CD14-positive monocyte (primary cell): Measurements from ENCODE around the gene FCRL1. TPM values are rescaled to one million over a fixed set of nuclear protein-coding genes. Genes with fewer than 3 reads are reported as not detected.
A peak's percentile ranks its signal among the peaks of the same experiment; 100 is the strongest.

Experiments used
- DNase-seq, 3 donors: peaks; one replicate each; pipeline ENCODE4 v3.0.0-alpha.2; 2011 to 2022
- H2AFZ ChIP-seq: 2 replicates; pipeline ENCODE4 v1.6.0; 2012; ENCODE audit warnings: mild to moderate bottlenecking, low read depth, low read length, inconsistent platforms; ENCODE audit not compliant: insufficient read depth, poor library complexity, severe bottlenecking
- H3K27ac ChIP-seq, 2 donors: 1 replicate in 1 of 2; 2 replicates in 1 of 2; pipeline ENCODE4 v1.5.1; 2012 to 2013; ENCODE audit warnings: low read length in 2 of 2, control low read depth in 1 of 2, inconsistent platforms in 1 of 2, low read depth in 1 of 2, mild to moderate bottlenecking in 1 of 2
- H3K27me3 ChIP-seq, 2 donors: one replicate each; pipeline versions ENCODE4 v1.6.0 to v1.6.1; 2011 to 2013; ENCODE audit warnings: low read length in 2 of 2; ENCODE audit not compliant: control insufficient read depth in 2 of 2, insufficient read depth in 2 of 2
- H3K36me3 ChIP-seq, 2 donors: replicated peaks in 1 of 2; 1 replicate in 1 of 2; 2 replicates in 1 of 2; pipeline versions ENCODE4 v1.5.1 to v1.6.1; 2012 to 2013; ENCODE audit warnings: low read length in 2 of 2, control low read depth in 1 of 2, inconsistent platforms in 1 of 2, mild to moderate bottlenecking in 1 of 2; ENCODE audit not compliant: insufficient read depth in 2 of 2, control insufficient read depth in 1 of 2
- H3K4me1 ChIP-seq, 2 donors: 1 replicate in 1 of 2; 2 replicates in 1 of 2; pipeline versions ENCODE4 v1.5.1 to v1.6.1; 2012 to 2013; ENCODE audit warnings: low read length in 2 of 2, control low read depth in 1 of 2, inconsistent platforms in 1 of 2, mild to moderate bottlenecking in 1 of 2, moderate library complexity in 1 of 2; ENCODE audit not compliant: insufficient read depth in 2 of 2, control insufficient read depth in 1 of 2
- H3K4me2 ChIP-seq: replicated peaks from 2 replicates; pipeline ENCODE3; 2012; ENCODE audit warnings: low read length, moderate library complexity, mild to moderate bottlenecking; ENCODE audit not compliant: poor library complexity, severe bottlenecking; ENCODE audit errors: extremely low read depth
- H3K4me3 ChIP-seq, 3 experiments: fragments of 200-600 bp in 1 of 3; sonication (generic) in 1 of 3; replicated peaks in 1 of 3; 1 replicate in 2 of 3; 2 replicates in 1 of 3; pipeline ENCODE4 v1.5.1; 2011 to 2013; ENCODE audit warnings: low read length in 3 of 3, mild to moderate bottlenecking in 3 of 3, control low read depth in 2 of 3, low read depth in 2 of 3, inconsistent platforms in 1 of 3, moderate library complexity in 1 of 3
- H3K79me2 ChIP-seq: 2 replicates; pipeline ENCODE4 v1.6.0; 2012; ENCODE audit warnings: mild to moderate bottlenecking, control low read depth, inconsistent platforms, low read length, moderate library complexity; ENCODE audit not compliant: insufficient read depth
- H3K9ac ChIP-seq: 2 replicates; pipeline ENCODE4 v1.6.0; 2017; ENCODE audit warnings: low read length, mild to moderate bottlenecking; ENCODE audit not compliant: insufficient read depth, poor library complexity, severe bottlenecking
- H3K9me3 ChIP-seq, 2 donors: replicated peaks in 1 of 2; 1 replicate in 1 of 2; 2 replicates in 1 of 2; pipeline versions ENCODE4 v1.5.1 to v1.6.1; 2012 to 2013; ENCODE audit warnings: low read length in 2 of 2, control low read depth in 1 of 2; ENCODE audit not compliant: control insufficient read depth in 1 of 2, insufficient read depth in 1 of 2
- H4K20me1 ChIP-seq: 2 replicates; pipeline ENCODE4 v1.6.0; 2012; ENCODE audit warnings: mild to moderate bottlenecking, low read length, control low read depth, moderate library complexity; ENCODE audit not compliant: insufficient read depth
- H3K27ac Mint-ChIP-seq, 7 donors: one replicate each; pipeline ENCODE4 v1.8.0; 2020; ENCODE audit warnings: mild to moderate bottlenecking in 7 of 7, mixed read lengths in 7 of 7, moderate library complexity in 6 of 7, inconsistent platforms in 2 of 7
- H3K27me3 Mint-ChIP-seq, 3 donors: one replicate each; pipeline ENCODE4 v1.8.0; 2021 to 2022; ENCODE audit warnings: low read depth in 3 of 3, mild to moderate bottlenecking in 3 of 3, mixed read lengths in 3 of 3, moderate library complexity in 3 of 3, inconsistent platforms in 1 of 3
- H3K36me3 Mint-ChIP-seq, 2 donors: one replicate each; pipeline ENCODE4 v1.8.0; 2020; ENCODE audit warnings: mixed read lengths in 2 of 2, inconsistent platforms in 1 of 2, mild to moderate bottlenecking in 1 of 2
- H3K4me1 Mint-ChIP-seq: one replicate; pipeline ENCODE4 v1.8.0; 2020; ENCODE audit warnings: mild to moderate bottlenecking, mixed read lengths
- H3K4me3 Mint-ChIP-seq, 2 donors: one replicate each; pipeline ENCODE4 v1.8.0; 2020; ENCODE audit warnings: mild to moderate bottlenecking in 2 of 2, mixed read lengths in 2 of 2, moderate library complexity in 1 of 2
- H3K9me3 Mint-ChIP-seq, 7 donors: one replicate each; pipeline ENCODE4 v1.8.0; 2020 to 2022; ENCODE audit warnings: mixed read lengths in 7 of 7, mild to moderate bottlenecking in 6 of 7, moderate library complexity in 6 of 7, inconsistent platforms in 2 of 7
- CTCF ChIP-seq: fragments of 200-600 bp; IDR thresholded peaks from one replicate; pipeline ENCODE4 v1.8.0; 2022; ENCODE audit warnings: antibody characterized with exemption, mild to moderate bottlenecking
- WGBS: methylation state at CpG from one replicate; pipeline ENCODE4 v1.1.5; 2013; ENCODE audit warnings: missing lambda C conversion rate; ENCODE audit not compliant: insufficient coverage; 5-methylcytosine and 5-hydroxymethylcytosine counted together
- intact Hi-C, 2 donors: fragments of 100-400 bp; cut with micrococcal nuclease; formaldehyde crosslinking; loops; one replicate each; pipeline versions ENCODE4 v1.15.0 to v1.15.1; 2023
- polyA plus RNA-seq, 3 donors: library from polyadenylated mRNA; depleted of rRNA in 1 of 3; unstranded in 2 of 3; stranded (reverse) in 1 of 3; fragments of 300-500 nt in 2 of 3; fragments of >200 nt in 1 of 3; fragmentation: Illumina TruSeq in 2 of 3; gene quantifications; 1 replicate in 2 of 3; 2 replicates in 1 of 3; pipeline ENCODE4 v1.2.3, GENCODE V29; 2012 to 2021

Gene FCRL1
- polyA plus RNA-seq, 3 donors: 0.16 to 2.1 (median 0.16) TPM

GRCh38 chr1:157813269-157813668 is 6.7 kb downstream of the FCRL1 start:
- no peak overlapping the region for H3K4me2 ChIP-seq
- no peak for DNase-seq
- no peak for TF ChIP-seq CTCF
- Mint-ChIP-seq H3K4me1 (no peaks in the 10 kb centered on the region), H3K27ac (no peak overlapping the region), H3K4me3 (no peak overlapping the region), H3K9me3 (peaks cover 7 to 27% (median 23%) of the 10 kb centered on the region in 7 donors), H3K36me3 (no peaks in the 10 kb centered on the region), H3K27me3 (peaks cover 0 to 13% (median 3%) of the 10 kb centered on the region in 3 donors)
- intact Hi-C loops: no loop called here
- no CpG with 5 or more reads among the region's 1 CpG for WGBS
- no peaks in the 10 kb centered on the region for H3K79me2 ChIP-seq
- H3K27ac ChIP-seq: no peak overlapping the region
- H3K4me3 ChIP-seq: no peak overlapping the region
- no peak overlapping the region for H2AFZ ChIP-seq
- no peaks in the 10 kb centered on the region for H3K36me3 ChIP-seq
- H3K9me3 ChIP-seq: peaks cover 15 to 26% of the 10 kb centered on the region in 2 donors
- peaks cover 1 to 4% of the 10 kb centered on the region in 2 donors for H3K4me1 ChIP-seq
- H3K27me3 ChIP-seq: peaks cover 0 to 9% of the 10 kb centered on the region in 2 donors
- no peak overlapping the region for H3K9ac ChIP-seq
- H4K20me1 ChIP-seq: no peaks in the 10 kb centered on the region

GRCh38 chr1:157806431-157807149 is 13.3 kb downstream of the FCRL1 start:
- Histone ChIP-seq H3K4me3 (no peak overlapping the region), H3K4me2 (no peak overlapping the region), H3K4me1 (peaks cover 7% of the 10 kb centered on the region in 2 donors), H3K36me3 (no peaks in the 10 kb centered on the region), H3K79me2 (no peaks in the 10 kb centered on the region), H3K9me3 (peaks cover 0 to 1% of the 10 kb centered on the region in 2 donors), H3K9ac (no peak overlapping the region), H4K20me1 (no peaks in the 10 kb centered on the region), H3K27me3 (peaks cover 3 to 4% of the 10 kb centered on the region in 2 donors), H3K27ac (no peak overlapping the region), H2AFZ (no peak overlapping the region)
- no peak for DNase-seq
- Mint-ChIP-seq H3K9me3 (peaks cover 0 to 2% (median under 1%) of the 10 kb centered on the region in 7 donors), H3K4me1 (peaks cover 14% of the 10 kb centered on the region), H3K27ac (no peak overlapping the region), H3K36me3 (no peaks in the 10 kb centered on the region), H3K27me3 (peaks cover 3 to 12% (median 11%) of the 10 kb centered on the region in 3 donors), H3K4me3 (peak overlapping the region in 1 of 2 donors; percentile 17)
- intact Hi-C loops: no loop called here
- whole genome bisulfite sequencing: 83% methylated on average over 3 of the region's 6 CpGs
- TF ChIP-seq CTCF: no peak
